Adipocyte (in vitro differentiated cells): ENCODE measurements around the gene GRPEL1.

Experiments
- DNase-seq: peaks from one replicate; pipeline ENCODE4 v3.0.0-alpha.2; 2015; ENCODE audit warnings: low read depth
- H3K27me3 ChIP-seq: replicated peaks from 2 replicates; pipeline ENCODE4 v1.7.0; 2013; ENCODE audit warnings: mild to moderate bottlenecking, low read length, moderate library complexity; ENCODE audit not compliant: control insufficient read depth, insufficient read depth
- H3K36me3 ChIP-seq: 2 replicates; pipeline ENCODE4 v1.7.0; 2013; ENCODE audit warnings: low read length, mild to moderate bottlenecking, moderate library complexity; ENCODE audit not compliant: control insufficient read depth, insufficient read depth, severe bottlenecking
- H3K4me1 ChIP-seq: 2 replicates; pipeline ENCODE4 v1.7.0; 2013; ENCODE audit warnings: mild to moderate bottlenecking, low read length, moderate library complexity; ENCODE audit not compliant: control insufficient read depth, insufficient read depth
- H3K4me3 ChIP-seq: 2 replicates; pipeline ENCODE4 v1.7.0; 2013; ENCODE audit warnings: mild to moderate bottlenecking, low read length, moderate library complexity
- H3K9ac ChIP-seq: 2 replicates; pipeline ENCODE4 v1.7.0; 2013; ENCODE audit warnings: mild to moderate bottlenecking, low read length, moderate library complexity
- H3K9me3 ChIP-seq: 2 replicates; pipeline ENCODE4 v1.7.0; 2013; ENCODE audit warnings: mild to moderate bottlenecking, low read length, moderate library complexity; ENCODE audit not compliant: control insufficient read depth

GRPEL1 gene

DNA sequence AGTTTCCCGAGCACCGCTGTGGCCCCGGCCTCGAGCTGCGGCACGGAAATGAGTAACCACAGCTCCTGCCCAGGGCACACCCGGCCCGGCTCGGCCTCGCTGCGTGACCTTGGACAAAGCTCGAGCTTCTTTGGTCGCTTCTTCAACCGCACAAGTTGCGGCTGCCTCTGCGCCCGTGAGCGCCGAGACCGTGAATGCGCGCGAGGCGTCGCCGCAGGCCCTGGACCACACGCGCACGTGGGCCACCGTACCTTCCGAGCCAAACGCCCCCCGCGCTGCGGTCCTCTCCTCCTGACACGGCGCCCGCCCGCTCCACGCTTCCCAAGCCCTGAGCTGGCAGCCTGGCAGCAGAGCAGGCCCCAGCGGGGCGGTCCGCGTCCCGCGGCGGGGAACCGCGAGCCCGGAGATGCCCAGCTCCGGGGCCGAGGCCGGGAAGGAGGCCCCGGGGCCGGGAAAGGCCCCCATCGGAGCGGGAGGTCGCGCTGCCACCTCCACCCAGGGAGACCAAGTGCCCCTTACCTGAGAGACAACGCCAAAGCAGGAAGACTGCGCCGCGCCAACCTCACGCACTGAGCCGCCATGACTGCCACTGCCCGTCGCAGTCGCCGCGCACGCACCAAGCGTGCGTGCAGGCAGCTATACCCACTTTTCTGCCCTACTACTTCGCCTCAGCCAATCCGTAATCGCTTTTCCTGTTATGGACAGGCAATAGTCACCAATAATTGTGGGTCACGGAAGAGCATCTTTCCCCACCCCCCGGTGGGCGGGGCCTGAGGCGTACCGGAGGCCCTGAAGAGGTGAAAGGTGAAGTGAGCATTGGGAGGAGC, at the start of gene GRPEL1:
Gene GRPEL1, minus strand, starts transcription at position 613 of the 827 bp plus-strand sequence. Its CDS starts 32 bp downstream, at position 581.
- H3K4me1 ChIP-seq, result peaks cover 20% of the 10 kb centered on the region
- peak within 1 kb of the TSS; percentile 94 for H3K9ac ChIP-seq
- DNase-seq, result peak; percentile 100
- H3K4me3 ChIP-seq, result peak within 1 kb of the TSS; percentile 96
- H3K9me3 ChIP-seq, result no peaks in the 10 kb centered on the region
- peaks cover 23% of the 10 kb centered on the region for H3K36me3 ChIP-seq
- no peaks in the 10 kb centered on the region for H3K27me3 ChIP-seq

DNA sequence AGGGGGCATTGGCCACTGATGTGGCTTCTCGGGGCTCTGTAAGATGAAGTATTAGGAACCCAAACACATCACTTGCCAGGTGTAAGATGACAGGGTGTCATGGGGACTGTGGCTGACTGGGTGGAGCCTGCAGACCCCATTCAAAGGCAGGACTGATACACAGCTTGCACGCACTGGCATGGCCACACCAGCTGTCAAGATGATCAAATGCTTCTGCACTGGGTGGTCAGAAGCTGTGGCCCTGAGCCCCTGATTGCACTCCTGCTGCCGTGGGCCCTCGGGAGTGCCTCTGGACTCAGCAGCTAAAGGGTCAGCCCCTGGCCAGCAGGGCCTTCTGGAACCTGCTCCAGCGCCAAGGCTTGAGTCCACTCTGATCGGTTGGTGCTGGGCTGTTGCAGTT, 48.8 kb upstream of the GRPEL1 start:
- Histone ChIP-seq H3K9ac (no peak overlapping the region), H3K4me1 (no peaks in the 10 kb centered on the region), H3K36me3 (no peaks in the 10 kb centered on the region), H3K4me3 (no peak overlapping the region), H3K9me3 (peaks cover 9% of the 10 kb centered on the region), H3K27me3 (peaks cover 33% of the 10 kb centered on the region)
- DNase-seq, result no peak

DNA sequence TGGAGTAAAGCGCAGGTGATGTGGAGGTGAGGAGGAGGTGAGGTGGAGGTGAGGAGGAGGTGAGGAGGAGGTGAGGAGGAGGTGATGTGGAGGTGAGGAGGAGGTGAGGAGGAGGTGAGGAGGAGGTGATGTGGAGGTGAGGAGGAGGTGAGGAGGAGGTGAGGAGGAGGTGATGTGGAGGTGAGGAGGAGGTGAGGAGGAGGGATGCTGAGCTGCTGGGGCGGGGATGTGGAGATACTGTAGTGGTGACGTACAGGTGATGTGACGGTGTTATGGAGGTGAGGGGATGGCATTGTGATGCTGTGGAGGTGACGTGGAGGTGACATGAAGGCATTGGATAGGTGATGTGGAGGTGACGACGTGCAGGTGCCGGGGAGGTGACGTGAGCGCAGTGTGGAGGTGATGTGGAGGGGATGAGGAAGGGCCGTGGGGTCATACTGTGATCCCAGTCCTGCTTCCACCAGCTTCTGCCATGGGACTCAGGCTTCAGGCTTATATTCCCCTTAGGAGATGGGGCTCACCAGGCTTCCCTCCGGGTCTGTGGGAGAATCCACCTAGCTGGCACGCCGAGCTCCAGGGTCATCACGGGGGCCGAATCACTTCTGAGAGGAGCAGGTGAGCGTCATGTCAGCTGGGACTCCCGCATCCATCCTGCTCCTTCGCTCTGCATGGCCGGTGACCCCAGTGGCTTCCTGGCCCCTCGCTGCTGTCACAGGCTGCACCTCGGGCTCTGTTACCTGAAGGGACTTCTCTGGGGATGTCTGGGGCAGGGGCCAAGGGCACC, 47.9 kb upstream of the GRPEL1 start:
- Histone ChIP-seq H3K36me3 (no peaks in the 10 kb centered on the region), H3K27me3 (peaks cover 33% of the 10 kb centered on the region), H3K4me3 (no peak overlapping the region), H3K9ac (no peak overlapping the region), H3K4me1 (no peaks in the 10 kb centered on the region), H3K9me3 (peaks cover 9% of the 10 kb centered on the region)
- DNase-seq, result no peak

DNA sequence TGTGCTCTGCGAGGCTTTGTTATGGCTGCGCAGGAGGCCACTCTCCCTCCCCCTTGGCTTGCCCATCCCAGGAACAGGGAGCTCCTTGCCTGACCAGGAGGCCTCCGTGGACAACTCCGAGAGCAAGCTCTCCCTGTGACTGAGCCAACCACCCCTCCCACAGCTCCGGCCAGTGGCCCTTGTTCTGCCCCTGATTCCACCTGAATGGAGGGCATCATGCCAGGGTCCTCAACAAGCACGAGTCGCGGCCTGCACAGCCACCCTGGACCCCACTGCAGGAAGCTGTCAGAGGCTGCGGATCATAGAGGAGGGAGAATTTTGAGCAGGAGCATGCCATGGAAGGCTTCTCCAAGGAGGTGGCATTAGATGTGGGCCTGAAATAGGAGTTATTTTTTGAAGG, 44.8 kb upstream of the GRPEL1 start:
- Histone ChIP-seq H3K4me1 (no peaks in the 10 kb centered on the region), H3K4me3 (no peak overlapping the region), H3K27me3 (peaks cover 23% of the 10 kb centered on the region), H3K9me3 (peaks cover 2% of the 10 kb centered on the region), H3K9ac (no peak overlapping the region), H3K36me3 (no peaks in the 10 kb centered on the region)
- no peak for DNase-seq

DNA sequence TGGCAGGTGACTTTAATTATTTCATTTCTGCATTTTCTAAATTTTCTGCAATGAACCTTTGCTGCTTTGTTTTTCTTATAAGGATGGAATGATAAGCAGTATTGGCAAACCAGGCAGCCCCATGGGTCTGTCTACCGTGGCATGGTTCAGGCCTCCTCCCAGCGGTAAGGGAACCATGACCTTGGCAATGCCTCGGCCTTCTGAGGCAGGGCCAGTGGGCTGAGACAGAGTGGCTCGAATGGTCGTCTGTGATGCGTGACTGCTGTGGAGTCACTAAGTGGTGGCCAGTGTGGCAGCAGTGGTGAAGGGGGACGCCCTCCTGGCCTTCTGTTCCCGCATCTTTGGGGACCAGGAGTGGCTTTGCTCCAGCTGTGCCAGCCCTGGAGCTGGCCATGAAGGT, 43.6 kb upstream of the GRPEL1 start:
- Histone ChIP-seq H3K9me3 (no peaks in the 10 kb centered on the region), H3K36me3 (no peaks in the 10 kb centered on the region), H3K4me1 (no peaks in the 10 kb centered on the region), H3K9ac (no peak overlapping the region), H3K4me3 (no peak overlapping the region), H3K27me3 (peaks cover 11% of the 10 kb centered on the region)
- no peak for DNase-seq

DNA sequence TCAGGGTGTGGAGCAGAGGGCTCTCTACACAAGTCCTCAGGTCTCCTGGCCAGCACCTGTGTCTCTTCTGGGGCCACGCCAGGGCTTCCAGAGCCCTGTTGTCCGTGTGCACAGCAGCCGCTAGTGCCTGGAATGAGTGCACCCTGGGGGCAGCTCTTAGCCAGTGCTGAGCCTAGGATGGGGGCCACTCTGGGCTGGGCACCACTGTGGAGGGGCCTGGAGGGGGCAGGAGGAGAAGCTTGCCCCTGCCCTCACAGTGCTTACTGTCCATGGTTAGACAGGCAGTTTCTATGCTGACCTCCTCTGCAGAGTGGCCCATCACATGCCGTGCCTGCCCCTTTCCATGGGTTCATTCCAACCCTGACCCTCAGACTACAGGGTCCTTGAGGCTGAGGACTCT, 42.7 kb upstream of the GRPEL1 start:
- no peak overlapping the region for H3K9ac ChIP-seq
- peaks cover under 1% of the 10 kb centered on the region for H3K4me1 ChIP-seq
- peaks cover 3% of the 10 kb centered on the region for H3K27me3 ChIP-seq
- H3K36me3 ChIP-seq, result no peaks in the 10 kb centered on the region
- DNase-seq, result no peak
- H3K4me3 ChIP-seq, result no peak overlapping the region
- H3K9me3 ChIP-seq, result no peaks in the 10 kb centered on the region

DNA sequence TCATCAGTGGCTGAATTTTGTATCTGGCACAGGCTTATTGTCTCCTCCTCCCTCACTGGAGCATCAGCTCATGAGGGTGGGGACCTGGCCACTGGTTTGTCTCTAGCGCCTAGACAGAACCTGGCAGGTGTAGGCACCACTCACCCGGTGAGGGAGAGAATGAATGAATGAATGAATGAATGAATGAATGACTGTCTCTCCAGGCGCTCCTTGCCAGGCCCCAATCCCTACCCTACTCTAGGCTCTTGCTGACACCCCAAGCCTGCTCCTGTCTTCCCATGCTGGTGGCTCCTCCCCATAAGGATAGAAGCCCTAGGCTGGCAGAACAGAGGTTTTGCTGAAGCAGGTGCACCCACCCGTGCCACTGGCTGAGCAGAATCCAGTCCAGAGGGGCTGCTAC, 41.3 kb upstream of the GRPEL1 start:
- Histone ChIP-seq H3K4me1 (peaks cover 5% of the 10 kb centered on the region), H3K27me3 (peaks cover 3% of the 10 kb centered on the region), H3K9me3 (no peaks in the 10 kb centered on the region), H3K36me3 (no peaks in the 10 kb centered on the region), H3K9ac (no peak overlapping the region), H3K4me3 (no peak overlapping the region)
- DNase-seq, result no peak

DNA sequence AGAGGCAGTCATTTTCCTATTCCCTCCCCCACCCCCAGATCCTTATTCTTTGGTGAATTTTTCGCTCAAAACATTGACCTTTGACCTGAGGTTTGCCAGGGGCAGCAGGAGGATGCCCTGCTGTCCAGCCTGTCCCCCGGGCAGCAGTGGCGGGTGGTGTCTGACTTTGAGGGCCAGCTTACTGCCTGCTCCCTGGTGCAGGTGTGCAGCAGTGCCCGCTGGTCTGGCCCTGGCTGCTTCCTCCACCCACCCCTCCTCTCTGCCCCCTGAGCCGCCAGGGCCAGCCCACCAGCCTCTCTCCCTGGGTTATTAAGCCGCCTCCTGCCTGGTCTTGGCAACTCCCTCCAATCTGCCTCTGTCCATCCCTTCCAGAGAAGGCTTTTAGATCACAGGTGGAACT, 40.8 kb upstream of the GRPEL1 start:
- no peaks in the 10 kb centered on the region for H3K36me3 ChIP-seq
- H3K27me3 ChIP-seq, result peaks cover 3% of the 10 kb centered on the region
- DNase-seq, result no peak
- no peak overlapping the region for H3K9ac ChIP-seq
- no peak overlapping the region for H3K4me3 ChIP-seq
- H3K4me1 ChIP-seq, result peaks cover 8% of the 10 kb centered on the region
- no peaks in the 10 kb centered on the region for H3K9me3 ChIP-seq

DNA sequence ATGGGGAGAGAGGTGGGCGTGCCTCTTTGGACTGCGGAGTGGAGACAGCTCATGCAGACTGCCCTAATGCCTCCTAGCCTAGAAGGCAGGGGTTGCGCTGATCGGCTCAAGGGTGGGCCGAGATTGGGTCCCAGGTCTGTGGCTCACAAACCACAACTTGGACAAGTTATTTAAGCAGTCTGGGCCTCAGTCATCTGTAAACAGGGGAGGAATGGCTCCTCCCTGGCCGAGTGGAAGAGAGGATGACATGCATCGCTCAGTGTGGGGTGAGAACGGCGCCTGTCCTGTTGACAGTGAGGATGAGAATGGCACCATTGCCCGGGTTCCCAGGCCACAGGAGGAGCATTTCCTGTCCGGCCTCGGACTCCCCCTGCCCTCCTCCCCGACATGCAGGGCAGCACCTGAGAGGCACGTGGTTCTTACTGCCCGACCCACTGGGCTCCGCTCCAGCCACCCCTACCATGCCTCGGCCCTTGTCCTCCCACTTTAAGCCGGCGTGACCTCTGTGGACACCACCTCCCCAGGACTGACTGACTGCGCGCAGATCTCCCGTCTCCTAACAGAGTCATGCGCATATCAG, 40.3 kb upstream of the GRPEL1 start:
- Histone ChIP-seq H3K27me3 (peaks cover 3% of the 10 kb centered on the region), H3K9me3 (no peaks in the 10 kb centered on the region), H3K4me3 (no peak overlapping the region), H3K4me1 (peaks cover 11% of the 10 kb centered on the region), H3K9ac (no peak overlapping the region), H3K36me3 (no peaks in the 10 kb centered on the region)
- DNase-seq, result no peak

DNA sequence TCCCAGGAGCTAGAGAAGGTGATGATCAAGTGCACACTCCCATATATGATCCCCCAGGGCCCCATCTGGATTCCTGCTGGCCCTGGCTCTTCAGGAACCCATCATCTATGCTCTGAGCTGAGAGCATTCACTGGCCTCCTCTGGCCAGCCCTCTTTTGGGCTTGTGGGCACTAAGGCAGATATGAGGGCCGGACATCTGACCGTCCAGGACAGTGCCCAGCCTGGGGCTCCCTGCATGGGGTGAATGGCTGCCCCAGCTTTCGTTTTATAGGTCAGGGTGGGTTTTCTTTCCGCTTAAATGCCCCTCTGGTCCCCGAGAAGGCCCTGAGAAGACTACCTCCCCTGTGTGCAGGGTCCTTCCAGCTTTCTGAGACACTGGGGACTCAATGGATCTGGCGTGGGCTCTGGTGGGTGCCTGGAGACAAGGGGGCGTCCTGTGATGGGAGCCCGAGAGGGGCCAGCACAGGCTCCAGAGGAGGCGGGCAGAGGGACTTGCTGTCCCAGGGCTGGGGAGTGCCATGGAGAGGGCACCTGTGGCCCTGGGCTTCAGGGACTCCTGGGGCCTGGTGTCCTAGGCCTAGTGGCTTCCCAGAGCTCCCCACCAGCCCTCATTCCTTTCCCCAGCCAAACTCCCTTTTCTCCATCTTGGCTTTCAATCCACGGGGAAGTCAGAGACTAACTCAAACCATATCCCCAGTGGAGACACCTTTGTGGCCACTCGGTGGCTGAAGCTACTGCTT, 39.5 kb upstream of the GRPEL1 start:
- H3K4me3 ChIP-seq, result no peak overlapping the region
- H3K4me1 ChIP-seq, result peaks cover 16% of the 10 kb centered on the region
- DNase-seq, result no peak
- H3K9ac ChIP-seq, result no peak overlapping the region
- peaks cover 3% of the 10 kb centered on the region for H3K27me3 ChIP-seq
- no peaks in the 10 kb centered on the region for H3K9me3 ChIP-seq
- no peaks in the 10 kb centered on the region for H3K36me3 ChIP-seq

DNA sequence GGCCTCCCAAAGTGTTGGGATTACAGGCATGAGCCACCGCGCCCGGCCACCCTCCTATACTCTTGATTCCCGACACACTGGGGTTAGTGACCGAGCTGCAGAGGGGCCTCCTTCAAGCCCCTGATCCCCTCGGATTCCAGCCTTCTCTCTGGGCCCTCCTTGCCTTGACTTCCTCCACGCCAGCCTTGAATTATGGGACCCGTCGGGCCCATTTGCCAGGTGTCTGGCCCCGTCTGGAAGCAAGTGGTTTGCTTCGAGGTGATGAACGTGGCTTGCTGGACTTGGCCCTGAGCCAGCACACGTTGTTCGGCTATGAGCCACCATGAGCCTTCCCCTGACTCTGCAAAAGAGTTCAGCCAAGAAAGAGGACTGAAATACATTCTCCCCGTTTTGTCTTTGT, 37.4 kb upstream of the GRPEL1 start:
- H3K9me3 ChIP-seq, result no peaks in the 10 kb centered on the region
- peaks cover 19% of the 10 kb centered on the region for H3K4me1 ChIP-seq

More for the DNA sequence above, 37.4 kb upstream of the GRPEL1 start:
- Histone ChIP-seq H3K36me3 (no peaks in the 10 kb centered on the region), H3K27me3 (peaks cover 3% of the 10 kb centered on the region), H3K9ac (no peak overlapping the region), H3K4me3 (no peak overlapping the region)
- DNase-seq, result no peak
